ENCODE data around the gene GPR162. TPM values are rescaled to one million over a fixed set of nuclear protein-coding genes. Genes with fewer than 3 reads are reported as not detected.

Gene GPR162
- total RNA-seq, 1 experiment from 2014 or later = 2.3 TPM

DNA sequence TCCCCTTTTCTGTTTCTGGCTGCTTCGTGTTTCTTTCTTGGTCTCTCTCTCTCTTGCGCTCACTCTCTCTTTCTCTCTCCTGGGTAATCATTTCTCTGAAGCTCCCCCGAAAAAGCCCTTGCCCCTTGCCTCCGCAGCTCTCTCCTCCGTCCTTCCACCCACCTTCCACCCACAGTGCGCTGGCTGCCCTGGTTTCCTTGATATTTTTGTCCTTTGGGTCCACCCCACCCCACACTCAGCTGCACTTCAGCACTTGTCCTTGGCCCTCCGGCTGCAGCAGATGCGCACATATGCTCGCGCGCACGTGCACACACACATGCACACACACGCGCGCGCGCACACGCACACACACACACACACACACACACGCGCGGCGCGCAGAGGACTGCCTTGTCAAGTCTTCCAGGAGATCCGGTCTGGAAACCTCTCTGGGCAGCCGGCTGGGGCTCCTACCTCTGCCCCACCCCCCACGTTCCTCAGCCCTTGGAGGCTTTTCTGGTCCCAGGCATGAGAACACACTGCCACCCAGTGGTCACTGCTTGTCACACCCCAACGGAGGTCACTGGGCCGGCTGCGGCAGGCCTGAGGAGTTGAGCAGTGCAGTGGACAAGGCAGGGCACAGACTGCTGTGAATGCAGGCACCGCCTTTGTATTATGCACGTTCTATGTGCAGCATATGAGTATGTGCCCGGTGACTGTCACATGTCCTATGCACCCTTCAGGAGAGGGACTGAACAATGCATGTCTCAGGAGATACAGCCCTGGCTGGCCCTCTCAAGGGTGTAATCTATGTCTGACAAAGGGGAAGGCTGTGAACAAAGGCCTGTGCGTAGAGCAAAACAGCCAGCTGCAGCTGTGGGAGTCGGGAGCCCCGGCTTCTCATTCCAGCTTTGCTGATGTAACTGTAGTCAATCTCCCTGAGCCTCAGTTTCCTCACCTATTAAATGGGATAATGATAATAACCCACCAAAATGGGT lies 42.8 kb upstream of the GPR162 start (continued):
- TF ChIP-seq, protein P1, sequence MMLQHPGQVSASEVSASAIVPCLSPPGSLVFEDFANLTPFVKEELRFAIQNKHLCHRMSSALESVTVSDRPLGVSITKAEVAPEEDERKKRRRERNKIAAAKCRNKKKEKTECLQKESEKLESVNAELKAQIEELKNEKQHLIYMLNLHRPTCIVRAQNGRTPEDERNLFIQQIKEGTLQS (IDR thresholded peaks at IDR 0.05) = no peak
- TF ChIP-seq POLR2A (IDR thresholded peaks at IDR 0.05; ENCODE audit: borderline replicate concordance, extremely low read depth, insufficient read depth, insufficient read length) = no peak
- TF ChIP-seq CBX3 (IDR thresholded peaks at IDR 0.05; ENCODE audit: low read depth) = no peak
- TF ChIP-seq ELF1 (IDR thresholded peaks at IDR 0.05; ENCODE audit: borderline replicate concordance, low read depth) = no peak
- TF ChIP-seq RAD21 (IDR thresholded peaks at IDR 0.05; ENCODE audit: low read depth) = peak; percentile 99
- TF ChIP-seq SIN3A (IDR thresholded peaks at IDR 0.05; ENCODE audit: low read depth) = no peak
- no peak for TF ChIP-seq CEBPB (IDR thresholded peaks at IDR 0.05; ENCODE audit: low read depth)

- ChIA-PET RAD21 (ENCODE audit: low non-redundant PET in 1 of 2, low total read pairs in 2 of 2, uncharacterized antibody in 2 of 2, unreplicated experiment in 2 of 2) (no interaction called here), POLR2A (interaction anchor here (0.6 to 1.6 kb wide), 2 partner anchors 14 to 40 kb away, joined by 3 to 8 read pairs; partner anchors contain the start of gene PTMS), CTCF (interaction anchor here (0.9 to 2.5 kb wide), 2 partner anchors 13 to 26 kb away, joined by 3 to 16 read pairs; partner anchors contain the start of genes MLF2 and PTMS)
- no peak overlapping the region for H2AFZ ChIP-seq (ENCODE audit: low read depth, low read length, poor library complexity, severe bottlenecking)
- BruUV-seq (replicated peaks) = no TSS peak
- H3K36me3 ChIP-seq (ENCODE audit: control insufficient read depth in 1 of 2, insufficient read depth in 2 of 2, low read length in 2 of 2) = no peaks in the 10 kb centered on the region
- no peak overlapping the region for H3K27ac ChIP-seq (ENCODE audit: low read depth, low read length)
- H3K9ac ChIP-seq (ENCODE audit: low read length) = no peak overlapping the region
- no peaks in the 10 kb centered on the region for H3K79me2 ChIP-seq (ENCODE audit: insufficient read depth, low read length)
- H3K4me2 ChIP-seq (ENCODE audit: low read length) = no peak overlapping the region
- H3K9me3 ChIP-seq (ENCODE audit: control insufficient read depth in 1 of 2, insufficient read depth in 1 of 2, low read depth in 1 of 2, low read length in 2 of 2) = no peaks in the 10 kb centered on the region
- no peak overlapping the region for H3K4me3 ChIP-seq (replicated peaks in 1 of 2; ENCODE audit: low read depth in 1 of 2, low read length in 2 of 2)
- ATAC-seq = no peak
- H3K9me2 ChIP-seq (ENCODE audit: insufficient read depth) = no peaks in the 10 kb centered on the region
- H3K4me1 ChIP-seq (ENCODE audit: control insufficient read depth in 1 of 2, insufficient read depth in 2 of 2, low read length in 2 of 2) = peaks cover 11 to 22% of the 10 kb centered on the region in 2 experiments; a peak in 3 of 4 replicates
- DNase-seq (ENCODE audit: low read depth, low spot score) = no peak
- H4K20me1 ChIP-seq (ENCODE audit: insufficient read depth) = no peaks in the 10 kb centered on the region
- intact Hi-C loops (cut with micrococcal nuclease) = loop anchor here (1.0 kb wide), 3 partner anchors 27 to 163 kb away; partner anchors contain the start of gene MLF2
- H3K27me3 ChIP-seq (ENCODE audit: insufficient read depth, low read length) = no peaks in the 10 kb centered on the region
- TF ChIP-seq SIN3A (IDR thresholded peaks at IDR 0.05; ENCODE audit: low read depth) (no peak), ZBTB33 (IDR thresholded peaks at IDR 0.05; ENCODE audit: extremely low read depth, insufficient replicate concordance, low read length) (no peak), CEBPB (IDR thresholded peaks at IDR 0.05; ENCODE audit: low read depth) (no peak), ELF1 (IDR thresholded peaks at IDR 0.05; ENCODE audit: borderline replicate concordance, low read depth) (no peak), SP1 (IDR thresholded peaks at IDR 0.05; ENCODE audit: low read depth) (no peak), EZH2 (IDR thresholded peaks at IDR 0.05) (no peak), ZFX (IDR thresholded peaks at IDR 0.05) (no peak), REST (IDR thresholded peaks at IDR 0.05; ENCODE audit: low read depth) (no peak), EZH2phosphoT487 (IDR thresholded peaks at IDR 0.05; ENCODE audit: borderline replicate concordance) (no peak), SRF (IDR thresholded peaks at IDR 0.05; ENCODE audit: low read depth) (no peak), POLR2A (IDR thresholded peaks at IDR 0.05; ENCODE audit: borderline replicate concordance, extremely low read depth, insufficient read depth, insufficient read length) (no peak), MAX (IDR thresholded peaks at IDR 0.05) (no peak), TCF7L2 (IDR thresholded peaks at IDR 0.05; ENCODE audit: borderline replicate concordance, extremely low read depth, insufficient read depth, insufficient read length) (no peak)
These were observed 41.8 kb upstream of the GPR162 start for GRCh38 chr12:6779708-6780432.

Data from HCT116 (cell line).